GM21360 (cell line): ENCODE measurements around the gene RFTN2.
"Not testable (repeated sequence)": the region's sequence is repeated elsewhere in the genome, so short reads cannot be mapped to it uniquely, and the experiment has no call there.

Experiments used
- ATAC-seq: cut with Tn5 transposase; IDR thresholded peaks from one replicate; pipeline ENCODE4 v1.9.1; 2021; ENCODE audit warnings: mild to moderate bottlenecking, moderate library complexity; ENCODE audit not compliant: unreplicated experiment

Gene RFTN2

DNA sequence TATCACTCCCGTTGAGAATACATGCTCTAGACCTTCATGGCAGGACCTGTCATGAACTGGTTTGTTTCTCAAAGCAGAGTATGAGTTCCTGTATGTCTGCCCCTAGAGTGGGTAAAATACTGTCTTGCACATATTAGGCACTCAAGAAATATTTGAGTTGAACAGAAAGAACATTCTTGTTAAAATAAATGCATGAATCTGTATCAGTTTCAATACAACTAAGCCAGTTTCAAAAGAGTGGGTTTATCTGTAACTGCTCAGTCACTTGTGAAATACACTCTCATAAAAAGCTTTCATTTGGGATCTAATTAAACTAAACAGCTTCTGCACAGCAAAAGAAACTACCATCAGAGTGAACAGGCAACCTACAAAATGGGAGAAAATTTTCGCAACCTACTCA is 69.2 kb downstream of the RFTN2 start:
- peak; percentile 86 for ATAC-seq

- peak; percentile 42 for ATAC-seq
Measured at GRCh38 chr2:197604117-197604860, 71.1 kb downstream of the RFTN2 start.

DNA sequence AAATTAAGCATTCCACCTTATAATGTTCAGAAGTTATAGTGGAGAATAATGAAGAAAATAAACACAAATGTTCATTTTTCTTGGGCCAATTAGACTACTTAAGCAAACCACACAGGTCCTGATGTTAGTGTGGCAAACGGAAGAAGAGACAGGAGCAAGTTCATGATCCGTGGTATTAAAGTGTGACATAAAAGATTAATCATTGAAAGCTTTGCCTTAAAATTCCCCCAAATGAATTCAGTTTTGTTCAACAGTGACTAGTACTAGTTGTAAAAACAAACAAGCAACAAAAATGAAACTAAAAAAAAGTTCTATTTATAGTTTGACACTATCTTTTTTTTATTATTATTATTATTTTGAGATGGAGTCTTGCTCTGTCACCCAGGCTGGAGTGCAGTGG is 73.7 kb downstream of the RFTN2 start:
- ATAC-seq, result no peak

GRCh38 chr2:197600306-197600705 is 75.1 kb downstream of the RFTN2 start:
- ATAC-seq, result no peak

GRCh38 chr2:197599285-197599965 is 76.0 kb downstream of the RFTN2 start:
- ATAC-seq, result no peak

DNA sequence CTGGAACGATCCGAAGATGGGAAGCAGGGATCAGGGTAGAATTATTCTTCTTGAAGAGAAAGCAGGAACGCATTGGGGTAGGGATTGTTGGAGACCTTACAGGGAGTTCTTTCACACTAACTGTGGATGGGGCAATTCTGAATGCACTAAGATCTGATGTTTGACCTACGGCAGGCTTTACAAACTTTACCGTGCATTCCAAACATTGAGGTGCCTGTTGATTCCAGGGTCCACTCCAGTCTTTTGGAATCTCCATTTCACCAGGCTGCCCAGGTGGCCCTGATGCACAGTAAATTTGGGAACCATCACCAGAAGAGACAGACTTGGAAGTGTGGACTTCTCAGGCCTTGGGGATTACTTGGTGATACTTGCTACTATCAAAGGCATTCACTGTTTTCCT is 76.9 kb downstream of the RFTN2 start:
- ATAC-seq, result no peak

- no peak for ATAC-seq
Measured at GRCh38 chr2:197597166-197597565, 78.2 kb downstream of the RFTN2 start.

- no peak for ATAC-seq
Measured at GRCh38 chr2:197596766-197597165, 78.6 kb downstream of the RFTN2 start.

- ATAC-seq, result no peak
Measured at GRCh38 chr2:197591339-197592072, 83.9 kb downstream of the RFTN2 start.

GRCh38 chr2:197587255-197587654 is 88.1 kb downstream of the RFTN2 start:
- not testable (repeated sequence) for ATAC-seq

GRCh38 chr2:197580166-197580565 is 95.2 kb downstream of the RFTN2 start:
- ATAC-seq, result not testable (repeated sequence)

GRCh38 chr2:197578294-197578693 is 97.1 kb downstream of the RFTN2 start:
- ATAC-seq, result not testable (repeated sequence)

- no peak for ATAC-seq
Measured at GRCh38 chr2:197577446-197577845, 97.9 kb downstream of the RFTN2 start.

DNA sequence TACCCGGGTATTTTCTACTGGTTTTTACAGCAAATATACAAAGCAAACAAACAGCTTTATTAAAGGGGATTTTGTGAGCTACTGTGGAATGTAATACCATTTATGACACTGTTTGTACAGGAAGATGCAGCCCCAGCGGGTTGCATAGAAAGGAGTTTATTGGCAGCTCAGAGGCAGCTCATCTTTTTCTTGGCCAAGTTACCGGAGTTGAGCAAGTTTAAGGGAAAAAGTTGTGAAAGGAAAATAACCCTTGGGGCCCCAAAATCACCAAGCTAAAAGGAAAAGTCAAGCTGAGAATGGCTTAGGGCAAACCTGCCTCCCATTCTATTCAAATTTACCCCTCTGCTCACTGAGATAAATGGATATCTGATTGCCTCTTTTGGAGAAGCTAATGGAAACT is 98.8 kb downstream of the RFTN2 start:
- ATAC-seq, result no peak

GRCh38 chr2:197575987-197576386 is 99.4 kb downstream of the RFTN2 start:
- no peak for ATAC-seq

DNA sequence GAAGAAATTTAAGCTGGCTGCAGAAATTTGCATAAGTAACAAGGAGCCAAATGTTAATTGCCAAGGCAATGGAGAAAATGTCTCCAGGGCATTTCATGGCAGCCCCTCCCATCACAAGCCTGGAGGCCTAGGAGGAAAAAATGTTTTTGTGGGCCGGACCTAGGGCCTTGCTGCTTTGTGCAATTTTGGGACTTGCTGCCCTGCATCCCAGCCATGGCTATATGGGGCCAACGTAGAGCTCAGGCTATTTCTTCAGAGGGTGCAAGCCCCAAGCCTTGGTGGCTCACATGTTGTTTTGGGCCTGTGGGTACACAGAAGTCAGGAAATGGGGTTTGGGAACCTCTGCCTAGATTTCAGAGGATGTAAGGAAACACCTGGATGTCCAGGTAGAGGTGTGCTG is 101.8 kb downstream of the RFTN2 start:
- no peak for ATAC-seq

DNA sequence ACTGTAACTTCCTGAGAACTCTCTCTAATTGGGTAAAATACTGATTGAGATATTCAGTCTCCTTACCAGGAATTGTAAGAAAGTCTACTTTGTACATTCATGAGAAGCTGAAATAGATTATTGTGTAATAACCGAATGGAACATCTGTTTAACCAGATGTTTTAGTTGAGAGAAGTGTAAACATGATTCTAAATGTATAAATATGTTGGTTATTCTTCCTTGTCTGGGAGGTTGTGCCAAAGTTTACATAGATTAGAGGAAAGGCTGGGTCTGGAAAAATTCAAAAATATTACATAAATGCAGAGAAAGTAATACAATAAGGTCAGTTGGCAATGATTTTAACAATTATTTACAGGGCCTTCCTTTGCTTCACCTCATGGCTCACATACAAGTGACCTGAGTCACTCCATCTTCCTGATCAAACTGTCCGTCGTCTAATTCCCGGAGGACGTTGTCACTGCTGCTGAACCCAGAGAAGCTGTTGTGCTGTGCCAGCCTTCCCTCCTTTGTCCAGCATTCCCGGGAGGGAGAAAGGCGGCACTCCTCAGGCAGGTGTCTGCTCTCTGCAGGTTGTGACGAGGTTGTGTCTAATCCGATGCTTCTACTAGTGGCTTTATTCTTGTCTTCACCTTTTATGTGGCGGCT is 103.6 kb downstream of the RFTN2 start:
- ATAC-seq, result no peak

DNA sequence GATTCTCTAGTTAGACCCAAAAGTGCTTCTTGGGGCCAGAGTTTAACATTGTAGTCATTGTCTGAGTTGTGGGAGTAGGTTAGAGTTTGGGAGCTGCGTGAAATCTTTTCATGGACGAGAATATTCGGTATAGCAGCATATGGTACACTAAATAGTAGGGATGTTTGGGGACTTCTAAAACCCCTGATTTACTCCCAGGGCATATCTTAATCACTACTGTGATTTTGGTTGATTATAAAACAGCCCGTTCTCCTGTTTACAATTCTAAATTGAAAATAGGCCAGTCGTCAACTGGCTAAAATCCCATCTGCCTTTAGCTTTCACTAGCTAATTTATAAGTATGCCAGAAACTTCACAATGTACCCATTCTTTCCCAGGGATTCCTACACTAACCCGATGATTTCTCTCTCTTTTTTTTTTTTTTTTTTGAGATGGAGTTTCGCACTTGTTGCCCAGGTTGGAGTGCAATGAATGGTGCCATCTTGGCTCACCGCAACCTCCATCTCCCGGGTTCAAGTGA is 115.2 kb downstream of the RFTN2 start:
- ATAC-seq, result no peak

GRCh38 chr2:197559681-197560080 is 115.7 kb downstream of the RFTN2 start:
- ATAC-seq, result no peak

DNA sequence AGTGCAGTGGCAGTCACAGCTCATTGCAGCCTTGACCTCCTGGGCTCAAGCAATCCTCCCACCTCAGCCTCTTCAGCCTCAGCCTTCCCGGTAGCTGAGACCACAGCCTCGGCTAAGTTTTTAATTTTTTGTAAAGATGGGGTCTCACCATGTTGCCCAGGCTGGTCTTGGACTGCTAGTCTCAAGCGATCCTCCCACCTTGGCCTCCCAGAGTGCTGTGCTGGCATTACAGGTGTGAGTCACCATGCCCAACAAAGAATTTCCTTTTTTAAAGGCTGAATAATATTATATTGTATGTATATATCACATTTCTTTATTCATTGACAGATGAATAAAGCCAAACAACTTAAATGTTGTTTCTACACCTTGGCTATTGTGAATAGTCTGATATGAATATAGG is 117.0 kb downstream of the RFTN2 start:
- no peak for ATAC-seq

- ATAC-seq, result no peak
Measured at GRCh38 chr2:197556456-197556855, 118.9 kb downstream of the RFTN2 start.
